HEK293T (cell line): ENCODE measurements around the gene RNF14.

Source experiments
- BHLHE40 ChIP-seq: fragments of 450-650 bp; IDR thresholded peaks from 2 replicates; pipeline ENCODE4 v1.6.1; 2016; ENCODE audit warnings: mild to moderate bottlenecking, moderate library complexity, borderline replicate concordance
- HDGF ChIP-seq: fragments of 450-650 bp; IDR thresholded peaks from 2 replicates; pipeline ENCODE4 v1.6.1; 2017; ENCODE audit warnings: antibody characterized with exemption, borderline replicate concordance
- SP1 ChIP-seq: fragments of 450-650 bp; IDR thresholded peaks from 2 replicates; pipeline ENCODE4 v1.6.1; 2017
- ZNF384 ChIP-seq: fragments of 450-650 bp; IDR thresholded peaks from 2 replicates; pipeline ENCODE4 v1.6.1; 2016
- TF ChIP-seq, protein P1 (sequence below): fragments of 450-650 bp; IDR thresholded peaks from 2 replicates; pipeline ENCODE4 v1.6.1; 2016

DNA sequence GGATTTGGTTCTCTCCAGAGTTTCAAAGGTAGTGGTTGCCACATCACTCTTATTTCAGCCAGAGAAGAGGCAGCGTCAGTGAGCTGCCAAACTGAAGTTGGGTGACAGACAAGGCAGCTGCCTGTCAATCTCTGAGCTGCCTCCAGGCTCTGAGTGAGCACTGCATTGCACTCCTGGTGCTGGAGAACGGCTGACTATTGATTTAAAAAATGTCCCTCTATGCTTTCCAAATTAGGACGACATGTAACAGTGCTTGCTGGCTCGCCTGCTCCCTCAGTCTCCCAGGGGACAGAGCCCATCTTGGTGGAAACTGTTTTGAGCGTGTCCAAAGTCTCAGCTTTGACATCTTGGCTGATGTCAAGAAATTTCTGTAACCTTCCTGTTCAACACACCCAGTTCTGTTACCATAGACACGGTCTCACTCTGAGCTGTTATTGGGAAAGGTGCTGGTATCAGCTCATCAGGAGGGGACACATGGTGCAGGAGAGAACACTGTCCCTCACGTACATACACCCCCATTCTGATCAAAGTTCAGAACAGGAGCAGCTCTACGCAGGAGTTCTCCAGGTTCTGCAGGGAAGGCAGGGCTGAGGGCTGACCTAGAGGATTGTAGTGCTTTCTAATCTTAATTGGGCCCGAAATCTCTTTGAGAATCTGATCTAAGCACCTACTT is 26.6 kb upstream of the RNF14 start:
- no peak for TF ChIP-seq HDGF
- TF ChIP-seq BHLHE40: no peak
- TF ChIP-seq ZNF384: no peak
- no peak for TF ChIP-seq SP1
- TF ChIP-seq, protein P1, sequence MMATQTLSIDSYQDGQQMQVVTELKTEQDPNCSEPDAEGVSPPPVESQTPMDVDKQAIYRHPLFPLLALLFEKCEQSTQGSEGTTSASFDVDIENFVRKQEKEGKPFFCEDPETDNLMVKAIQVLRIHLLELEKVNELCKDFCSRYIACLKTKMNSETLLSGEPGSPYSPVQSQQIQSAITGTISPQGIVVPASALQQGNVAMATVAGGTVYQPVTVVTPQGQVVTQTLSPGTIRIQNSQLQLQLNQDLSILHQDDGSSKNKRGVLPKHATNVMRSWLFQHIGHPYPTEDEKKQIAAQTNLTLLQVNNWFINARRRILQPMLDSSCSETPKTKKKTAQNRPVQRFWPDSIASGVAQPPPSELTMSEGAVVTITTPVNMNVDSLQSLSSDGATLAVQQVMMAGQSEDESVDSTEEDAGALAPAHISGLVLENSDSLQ: peak; percentile 31; the same call in 1 of the 2 replicates
